ENCODE measurements around the gene PIK3R2.
A peak's percentile ranks its signal among the peaks of the same experiment; 100 is the strongest.
"Not testable (repeated sequence)": the region's sequence is repeated elsewhere in the genome, so short reads cannot be mapped to it uniquely, and the experiment has no call there.

Gene PIK3R2

DNA sequence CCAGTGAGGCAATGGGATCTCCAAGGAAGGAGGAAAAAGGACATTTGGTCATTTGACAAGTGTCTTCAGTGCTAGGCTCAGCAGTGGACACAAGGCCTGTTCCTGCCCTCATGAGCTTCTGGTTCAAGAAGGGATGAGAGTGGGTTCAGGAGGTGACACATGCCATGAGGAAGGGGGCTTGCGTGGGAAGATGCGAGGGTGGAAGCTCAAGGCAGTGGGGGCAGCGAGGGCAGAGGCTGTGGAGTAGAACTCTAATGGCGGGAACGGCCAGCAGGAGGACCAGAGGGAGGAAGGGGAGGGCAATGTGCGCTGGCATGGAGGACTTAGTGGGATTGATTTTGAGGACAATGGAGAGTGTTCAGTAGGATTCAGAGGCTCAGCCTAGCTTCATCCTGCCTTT is 3.3 kb downstream of the PIK3R2 start:
- no peak for DNase-seq

GRCh38 chr19:18156841-18157464 is 4.0 kb downstream of the PIK3R2 start:
- DNase-seq, result peak; percentile 94

DNA sequence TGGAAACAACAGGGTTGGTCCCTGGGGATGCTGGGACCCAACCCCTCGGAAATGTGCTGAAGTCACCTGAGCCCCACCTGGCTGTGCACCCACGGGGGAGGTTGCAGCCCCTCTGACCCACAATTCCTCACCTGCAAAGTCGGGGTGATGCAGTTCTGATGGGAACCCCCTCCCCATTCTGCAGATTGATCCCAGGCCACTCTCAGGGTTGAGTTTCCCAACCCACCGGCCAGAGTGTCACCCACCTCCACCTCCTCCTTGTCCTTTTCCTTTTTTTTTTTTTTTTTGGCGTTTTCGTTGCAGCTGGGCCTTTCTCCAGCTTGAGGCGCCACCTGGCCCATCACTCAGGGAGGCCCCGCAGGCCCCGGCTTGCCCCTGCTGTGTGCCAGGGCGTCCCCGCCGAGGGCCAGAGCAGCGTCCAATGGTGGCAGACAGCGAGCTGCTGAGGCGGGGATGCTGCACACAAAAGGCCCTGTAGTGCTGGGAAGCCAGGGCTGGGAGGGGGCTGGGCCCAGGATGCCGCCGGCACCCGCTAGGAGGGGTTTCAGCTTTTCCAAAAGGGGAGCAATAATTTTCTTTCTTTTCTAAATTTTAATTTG is 4.6 kb downstream of the PIK3R2 start:
- peak; percentile 85 for DNase-seq

- no peak for DNase-seq
Observed at GRCh38 chr19:18158467-18158866, 5.5 kb downstream of the PIK3R2 start.

DNA sequence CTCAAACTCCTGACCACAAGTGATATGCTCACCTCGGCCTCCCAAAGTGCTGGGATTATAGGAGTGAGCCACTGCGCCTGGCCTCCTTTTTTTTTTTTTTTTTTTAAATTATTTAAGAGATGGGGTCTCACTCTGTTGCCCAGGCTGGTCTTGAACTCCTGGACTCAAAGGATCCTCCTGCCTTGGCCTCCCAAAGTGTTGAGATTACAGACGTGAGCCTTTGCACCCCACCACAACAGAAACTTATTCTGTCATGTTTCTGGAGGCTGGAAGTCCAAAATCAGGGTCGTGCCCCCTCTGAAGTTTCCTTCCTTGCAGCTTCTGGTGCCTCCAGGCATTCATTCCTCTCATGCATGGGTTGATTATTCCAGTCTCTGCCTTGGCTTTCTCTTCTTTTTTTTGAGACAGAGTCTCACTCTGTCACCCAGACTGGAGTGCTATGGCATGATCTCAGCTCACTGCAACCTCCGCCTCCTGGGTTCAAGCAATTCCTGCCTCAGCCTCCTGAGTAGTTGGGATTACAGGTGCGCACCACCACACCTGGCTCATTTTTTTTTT is 6.2 kb downstream of the PIK3R2 start:
- DNase-seq, result not testable (repeated sequence)

GRCh38 chr19:18159810-18160209 is 6.8 kb downstream of the PIK3R2 start:
- DNase-seq, result no peak

DNA sequence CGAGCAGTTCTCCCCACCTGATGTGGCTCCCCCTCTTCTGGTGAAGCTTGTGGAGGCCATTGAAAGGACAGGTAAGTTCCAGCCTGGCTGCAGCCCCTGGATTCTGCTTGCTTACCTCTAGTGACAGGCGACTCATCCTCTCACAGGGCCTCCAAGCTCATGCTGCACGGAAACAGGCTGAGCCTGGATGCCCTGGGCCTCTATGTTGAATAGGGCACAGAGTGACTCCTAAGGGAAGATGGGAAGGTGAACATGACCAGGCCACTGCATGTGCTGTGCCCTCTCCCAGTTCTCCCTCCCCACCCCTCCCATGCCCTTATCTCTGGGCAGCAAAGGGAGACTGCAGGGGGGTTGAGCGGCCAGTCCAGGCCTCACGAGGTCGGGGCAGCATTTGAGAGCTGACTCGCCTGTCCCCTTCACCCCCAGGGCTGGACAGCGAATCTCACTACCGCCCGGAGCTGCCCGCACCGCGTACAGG is 7.6 kb downstream of the PIK3R2 start:
- no peak for DNase-seq

DNA sequence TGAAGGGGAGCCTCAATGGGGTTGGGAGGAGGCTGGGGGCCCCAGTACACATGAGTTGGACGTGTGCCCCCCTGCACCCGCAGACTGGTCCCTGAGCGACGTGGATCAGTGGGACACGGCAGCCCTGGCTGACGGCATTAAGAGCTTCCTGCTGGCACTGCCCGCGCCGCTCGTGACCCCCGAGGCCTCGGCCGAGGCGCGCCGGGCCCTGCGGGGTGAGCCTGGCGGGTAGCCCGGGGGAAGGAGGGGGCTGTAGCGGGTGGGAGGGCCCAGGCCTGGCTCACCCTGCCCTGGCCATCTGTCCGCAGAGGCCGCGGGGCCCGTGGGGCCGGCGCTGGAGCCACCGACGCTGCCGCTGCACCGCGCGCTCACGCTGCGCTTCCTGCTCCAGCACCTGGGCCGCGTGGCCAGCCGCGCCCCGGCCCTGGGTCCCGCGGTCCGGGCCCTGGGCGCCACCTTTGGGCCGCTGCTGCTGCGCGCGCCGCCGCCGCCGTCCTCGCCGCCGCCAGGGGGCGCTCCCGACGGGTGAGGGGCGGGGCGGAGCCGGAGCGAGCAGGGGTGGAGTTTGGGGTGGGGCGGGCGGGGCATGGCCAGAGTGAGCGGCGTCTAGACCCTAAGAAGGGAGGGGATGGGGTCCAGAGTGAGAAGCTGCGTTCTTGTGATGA is 8.1 kb downstream of the PIK3R2 start:
- DNase-seq, result no peak

DNA sequence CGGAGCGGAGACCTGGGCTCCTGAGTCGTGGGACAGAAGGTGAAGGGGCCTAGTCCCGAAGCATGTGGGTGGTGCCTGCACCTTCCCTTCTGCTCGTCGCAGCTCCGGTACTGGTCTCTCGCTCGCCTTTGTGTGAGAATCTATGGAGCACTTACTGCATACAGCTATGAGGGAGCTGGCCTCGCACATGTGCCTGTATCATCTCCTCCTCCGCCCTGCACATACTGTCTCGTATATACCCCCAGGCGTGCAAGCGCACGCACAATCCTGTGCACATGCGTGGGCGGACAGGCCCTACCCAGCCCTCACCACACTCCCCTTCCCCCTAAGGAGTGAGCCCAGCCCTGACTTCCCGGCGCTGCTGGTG is 8.7 kb downstream of the PIK3R2 start:
- DNase-seq, result no peak

DNA sequence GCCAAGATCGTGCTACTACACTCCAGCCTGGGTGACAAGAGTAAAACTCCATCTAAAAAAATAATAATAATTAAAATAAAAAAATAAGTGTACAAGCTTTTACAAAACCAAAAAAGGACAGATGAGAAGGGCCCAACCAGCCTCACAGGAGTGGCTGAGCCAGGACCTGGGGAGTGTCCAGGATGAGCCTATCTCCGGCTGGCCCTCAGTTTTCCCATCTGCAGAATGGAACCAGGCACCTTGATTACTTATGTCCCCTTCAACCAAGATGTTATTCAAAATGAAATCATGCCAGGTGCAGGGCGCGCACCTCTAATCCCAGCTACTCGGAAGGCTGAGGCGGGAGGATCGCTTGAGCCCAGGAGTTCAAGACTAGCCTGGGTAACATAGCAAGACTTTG is 11.1 kb downstream of the PIK3R2 start:
- no peak for DNase-seq

DNA sequence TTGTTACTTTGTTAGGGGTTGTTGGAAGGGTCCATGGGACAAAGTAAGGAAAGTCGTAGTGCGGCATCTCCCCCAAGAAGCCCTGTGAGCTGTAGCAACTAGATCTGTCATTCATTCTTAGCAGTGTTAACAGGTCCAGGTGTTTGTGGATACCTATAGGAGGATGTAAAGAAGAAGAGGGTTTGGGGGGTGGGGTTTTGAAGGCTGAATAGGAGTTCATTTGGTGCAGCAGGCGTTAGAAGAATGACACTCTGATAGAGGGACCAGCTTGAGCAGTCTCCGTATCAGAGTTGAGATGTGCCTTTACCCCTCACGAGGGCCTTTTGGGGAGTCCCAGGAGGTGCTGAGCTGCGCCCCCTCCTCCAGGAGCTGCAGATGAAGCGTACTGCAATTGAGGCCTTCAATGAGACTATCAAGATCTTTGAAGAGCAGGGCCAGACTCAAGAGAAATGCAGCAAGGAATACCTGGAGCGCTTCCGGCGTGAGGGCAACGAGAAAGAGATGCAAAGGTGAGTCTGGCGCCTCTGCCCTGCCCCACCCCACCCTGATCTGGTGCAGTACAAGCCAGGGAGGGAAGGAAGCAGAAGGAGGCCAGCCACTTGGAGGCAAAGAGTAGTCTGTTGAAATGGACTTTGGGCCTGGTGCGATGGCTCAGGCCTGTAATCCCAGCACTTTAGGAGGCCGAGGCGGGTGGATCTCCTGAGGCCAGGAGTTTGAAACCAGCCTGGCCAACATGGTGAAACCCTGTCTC is 13.0 kb downstream of the PIK3R2 start:
- DNase-seq, result no peak

- no peak for DNase-seq
Observed at GRCh38 chr19:18167011-18167410, 14.0 kb downstream of the PIK3R2 start.

DNA sequence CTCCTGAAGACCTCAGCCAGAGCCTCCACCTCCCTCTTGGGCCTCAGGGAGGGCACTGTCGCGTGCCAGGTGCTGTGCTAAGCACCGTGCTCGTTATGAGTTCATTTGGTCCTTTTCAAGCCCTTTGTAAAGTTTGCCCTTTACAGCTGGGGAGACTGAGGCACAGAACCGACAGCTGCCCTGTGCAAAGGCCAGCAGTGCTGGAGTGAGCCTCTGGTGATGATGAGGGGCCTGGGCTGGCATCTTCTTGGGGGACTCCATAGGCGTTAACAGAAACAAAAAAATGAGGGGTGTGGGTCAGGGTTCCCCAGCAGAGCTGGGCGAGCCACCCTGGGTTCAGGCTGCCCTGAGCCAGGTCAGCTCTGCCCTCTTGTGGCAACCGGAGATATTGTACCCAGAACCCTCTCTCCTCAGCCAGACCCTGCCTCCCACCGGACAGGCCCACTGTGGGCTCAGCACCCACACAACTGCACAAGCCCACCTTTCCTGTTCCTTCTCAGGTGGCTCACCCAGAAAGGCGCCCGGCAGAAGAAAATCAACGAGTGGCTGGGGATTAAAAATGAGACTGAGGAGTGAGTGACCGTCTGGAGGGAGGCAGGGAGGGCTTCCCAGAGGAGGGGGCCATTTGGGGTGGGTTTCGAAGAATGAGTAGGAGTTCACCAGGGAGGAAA is 15.1 kb downstream of the PIK3R2 start:
- no peak for DNase-seq

GRCh38 chr19:18168673-18169381 is 15.9 kb downstream of the PIK3R2 start:
- DNase-seq, result no peak

DNA sequence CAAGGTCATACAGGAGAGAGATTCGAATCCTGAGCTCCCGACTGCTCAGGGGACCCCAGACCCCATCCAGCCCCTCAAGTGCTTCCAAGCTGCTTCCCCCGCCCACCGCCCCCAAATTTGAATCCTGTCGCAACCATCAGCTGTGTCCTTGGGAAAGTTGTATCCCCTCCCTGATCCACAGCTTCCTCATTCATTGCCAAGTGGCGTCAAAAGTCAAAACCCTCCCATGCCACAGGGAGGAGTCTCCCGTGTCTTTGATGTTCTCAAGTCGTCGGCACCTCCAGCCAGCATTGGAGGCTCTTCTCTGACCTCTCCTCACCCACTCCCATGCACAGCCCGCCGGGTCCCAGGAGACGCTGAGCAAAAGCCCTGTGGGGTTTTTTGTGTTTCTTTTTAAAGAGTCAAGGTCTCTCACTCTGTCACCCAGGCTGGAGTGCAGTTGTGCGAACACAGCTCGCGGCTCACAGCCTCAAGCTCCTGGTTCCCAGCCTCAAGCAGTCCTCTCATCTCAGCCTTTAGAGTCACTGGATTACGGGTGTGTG is 17.8 kb downstream of the PIK3R2 start:
- no peak for DNase-seq

- DNase-seq, result no peak
Observed at GRCh38 chr19:18171605-18172327, 18.8 kb downstream of the PIK3R2 start.

DNA sequence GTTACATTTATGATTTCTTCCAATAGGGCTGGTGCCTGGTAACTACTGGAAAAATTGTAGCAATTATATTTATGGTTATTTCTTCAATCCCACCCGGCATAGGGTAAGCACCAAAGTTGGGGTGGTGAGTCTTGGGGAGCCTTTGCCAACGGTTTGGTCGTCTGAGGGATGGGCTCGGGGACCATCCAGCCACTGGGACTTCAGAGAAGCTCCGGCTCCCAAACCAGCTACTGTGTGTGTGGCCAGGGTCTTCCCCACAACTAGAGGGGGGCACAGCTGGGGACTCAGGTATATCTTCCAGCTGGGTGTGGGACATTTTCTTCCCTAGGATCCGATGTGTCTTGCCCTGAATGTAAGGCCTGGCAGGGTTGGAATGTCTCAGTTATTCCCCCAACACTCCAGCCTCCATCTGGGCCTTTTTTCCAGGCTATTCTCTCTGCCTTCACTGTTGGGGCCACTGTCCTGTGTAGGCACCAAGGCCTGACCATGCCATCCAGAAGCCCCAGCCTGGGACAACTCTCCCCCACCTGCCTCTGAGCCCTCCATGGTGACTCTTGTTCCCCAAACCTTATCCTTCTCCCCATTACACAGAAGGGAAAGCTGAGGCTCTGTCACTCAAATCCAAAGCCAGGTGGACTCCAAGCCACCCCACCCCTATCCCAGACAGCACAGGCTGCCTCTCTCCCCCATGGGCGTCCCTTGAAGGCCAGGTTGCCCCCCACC is 19.5 kb downstream of the PIK3R2 start:
- no peak for DNase-seq

DNA sequence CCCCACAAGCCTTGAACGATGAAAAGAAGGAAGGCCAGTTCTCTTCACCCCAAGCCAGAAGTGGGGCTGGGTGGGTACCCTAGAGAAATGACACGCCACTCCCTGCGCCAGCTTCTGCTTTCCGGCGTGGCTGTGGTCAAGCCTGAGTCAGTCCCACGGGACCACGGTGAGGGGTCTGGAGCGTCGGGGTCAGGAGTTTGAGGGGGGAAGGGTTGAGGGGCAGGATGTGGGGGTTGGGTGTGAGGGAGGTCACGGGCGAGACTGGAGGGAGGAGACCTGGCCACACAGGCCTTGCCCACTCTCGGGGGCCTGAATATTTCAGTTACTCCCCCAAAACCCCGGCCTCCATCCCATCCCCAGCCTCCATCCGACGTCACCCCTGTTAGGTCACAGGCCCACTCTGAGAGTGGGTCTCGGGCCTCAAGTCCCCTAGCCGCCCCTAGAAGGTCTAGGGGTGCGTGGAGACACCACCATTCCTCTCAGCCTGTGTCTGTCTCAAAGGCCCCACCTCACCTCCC is 20.1 kb downstream of the PIK3R2 start:
- no peak for DNase-seq

- peak; percentile 81 for DNase-seq
Observed at GRCh38 chr19:18173572-18174288, 20.8 kb downstream of the PIK3R2 start, which contains the start of gene IFI30. IFI30 (plus strand) TSS chr19:18173813; CDS start chr19:18173842, 29 bp downstream.
